Measurements from ENCODE around the gene ITGA11. TPM values are rescaled to one million over a fixed set of nuclear protein-coding genes. Genes with fewer than 3 reads are reported as not detected.

ITGA11 gene
- total and polyA plus RNA-seq, 2 of the 13 experiments (the other 11 are each of a cell fraction or from before 2014, with no cell fraction given), result not detected

DNA sequence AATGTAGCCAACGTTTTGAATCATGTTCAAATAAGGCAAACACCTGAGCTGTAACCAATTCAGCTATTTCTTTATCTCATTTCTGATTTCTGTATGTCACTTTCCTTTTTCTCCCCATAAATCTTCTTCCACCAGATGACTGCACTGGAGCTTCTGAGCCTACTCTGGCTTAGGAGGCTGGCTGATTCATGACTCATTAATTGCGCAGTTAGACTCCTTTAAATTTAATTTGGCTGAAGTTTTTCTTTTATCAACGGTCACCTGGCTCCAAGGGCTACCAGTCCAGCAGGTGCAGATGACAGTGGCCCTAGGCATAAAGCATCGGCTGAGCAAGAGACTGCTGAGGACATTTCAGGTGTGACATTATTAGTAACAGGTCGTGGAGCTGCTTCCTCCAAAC is 39.6 kb upstream of the ITGA11 start:
- no peak for ATAC-seq
- no peak for FAIRE-seq
- no peak overlapping the region for H3K4me3 ChIP-seq (replicated peaks in 1 of 3; ENCODE audit: insufficient read depth in 1 of 3, low read depth in 2 of 3, low read length in 3 of 3)
- CTCF ChIA-PET (ENCODE audit: low intra/inter-chr PET ratio, low total read pairs), result no interaction called here
- H3K27ac ChIP-seq (ENCODE audit: extremely low read length, insufficient read depth, low read length), result no peak overlapping the region
- H3K9me3 ChIP-seq (ENCODE audit: low read length), result no peaks in the 10 kb centered on the region
- intact Hi-C loops (cut with micrococcal nuclease; ENCODE audit: unreplicated experiment), result no loop called here
- no peak overlapping the region for H3K4me2 ChIP-seq (ENCODE audit: low read depth, low read length)
- BruUV-seq (replicated peaks), result no TSS peak
- H2AFZ ChIP-seq (ENCODE audit: low read length), result no peak overlapping the region
- H3K79me2 ChIP-seq (ENCODE audit: insufficient read depth, low read length), result no peaks in the 10 kb centered on the region
- no peaks in the 10 kb centered on the region for H3K4me1 ChIP-seq (ENCODE audit: insufficient read depth, low read length)
- no peaks in the 10 kb centered on the region for H4K20me1 ChIP-seq (ENCODE audit: insufficient read depth, low read length)
- peaks cover 0 to 30% of the 10 kb centered on the region in 2 experiments; a peak in 3 of 5 replicates for H3K27me3 ChIP-seq (ENCODE audit: control insufficient read depth in 1 of 2, insufficient read depth in 2 of 2, low read length in 2 of 2)
- H3K36me3 ChIP-seq (replicated peaks in 1 of 2; ENCODE audit: control insufficient read depth in 1 of 2, insufficient read depth in 2 of 2, low read length in 2 of 2), result no peaks in the 10 kb centered on the region
- POLR2A ChIA-PET, result no interaction called here
- WGBS (ENCODE audit: low lambda C conversion rate), result 6% methylated on average over 5 of the region's 5 CpGs
- no peak overlapping the region for H3K9ac ChIP-seq (ENCODE audit: insufficient read depth, low read depth, low read length)
- DNase-seq (ENCODE audit: low spot score), result no peak
- in situ Hi-C loops (cut with HindIII; ENCODE audit: extremely low pct_ligation_motif_present, low pct_unique_long_range_greater_than_20kb), result no loop called here
- TF ChIP-seq MTA1 (CRISPR knock-in tag; IDR thresholded peaks at IDR 0.05; ENCODE audit: borderline replicate concordance), result no peak
- TF ChIP-seq ZNF616 (CRISPR knock-in tag; IDR thresholded peaks at IDR 0.05; ENCODE audit: low read depth), result no peak
- TF ChIP-seq MEIS2 (CRISPR knock-in tag; IDR thresholded peaks at IDR 0.05), result no peak
- no peak for TF ChIP-seq ZMYM4 (CRISPR knock-in tag; IDR thresholded peaks at IDR 0.05)
- TF ChIP-seq, protein P1, sequence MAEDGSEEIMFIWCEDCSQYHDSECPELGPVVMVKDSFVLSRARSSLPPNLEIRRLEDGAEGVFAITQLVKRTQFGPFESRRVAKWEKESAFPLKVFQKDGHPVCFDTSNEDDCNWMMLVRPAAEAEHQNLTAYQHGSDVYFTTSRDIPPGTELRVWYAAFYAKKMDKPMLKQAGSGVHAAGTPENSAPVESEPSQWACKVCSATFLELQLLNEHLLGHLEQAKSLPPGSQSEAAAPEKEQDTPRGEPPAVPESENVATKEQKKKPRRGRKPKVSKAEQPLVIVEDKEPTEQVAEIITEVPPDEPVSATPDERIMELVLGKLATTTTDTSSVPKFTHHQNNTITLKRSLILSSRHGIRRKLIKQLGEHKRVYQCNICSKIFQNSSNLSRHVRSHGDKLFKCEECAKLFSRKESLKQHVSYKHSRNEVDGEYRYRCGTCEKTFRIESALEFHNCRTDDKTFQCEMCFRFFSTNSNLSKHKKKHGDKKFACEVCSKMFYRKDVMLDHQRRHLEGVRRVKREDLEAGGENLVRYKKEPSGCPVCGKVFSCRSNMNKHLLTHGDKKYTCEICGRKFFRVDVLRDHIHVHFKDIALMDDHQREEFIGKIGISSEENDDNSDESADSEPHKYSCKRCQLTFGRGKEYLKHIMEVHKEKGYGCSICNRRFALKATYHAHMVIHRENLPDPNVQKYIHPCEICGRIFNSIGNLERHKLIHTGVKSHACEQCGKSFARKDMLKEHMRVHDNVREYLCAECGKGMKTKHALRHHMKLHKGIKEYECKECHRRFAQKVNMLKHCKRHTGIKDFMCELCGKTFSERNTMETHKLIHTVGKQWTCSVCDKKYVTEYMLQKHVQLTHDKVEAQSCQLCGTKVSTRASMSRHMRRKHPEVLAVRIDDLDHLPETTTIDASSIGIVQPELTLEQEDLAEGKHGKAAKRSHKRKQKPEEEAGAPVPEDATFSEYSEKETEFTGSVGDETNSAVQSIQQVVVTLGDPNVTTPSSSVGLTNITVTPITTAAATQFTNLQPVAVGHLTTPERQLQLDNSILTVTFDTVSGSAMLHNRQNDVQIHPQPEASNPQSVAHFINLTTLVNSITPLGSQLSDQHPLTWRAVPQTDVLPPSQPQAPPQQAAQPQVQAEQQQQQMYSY (CRISPR knock-in tag; IDR thresholded peaks at IDR 0.05), result no peak
- TF ChIP-seq ZC3H4 (CRISPR knock-in tag; IDR thresholded peaks at IDR 0.05; ENCODE audit: borderline replicate concordance), result no peak
- TF ChIP-seq BRF2 (CRISPR knock-in tag; IDR thresholded peaks at IDR 0.05), result no peak
- TF ChIP-seq ZNF572 (CRISPR knock-in tag; IDR thresholded peaks at IDR 0.05), result no peak
- TF ChIP-seq HNRNPL (IDR thresholded peaks at IDR 0.05; ENCODE audit: low read depth, low read length), result no peak
- TF ChIP-seq TSC22D2 (CRISPR knock-in tag; IDR thresholded peaks at IDR 0.05; ENCODE audit: borderline replicate concordance), result no peak
- no peak for TF ChIP-seq ZBTB40 (IDR thresholded peaks at IDR 0.05)
- TF ChIP-seq ZBTB40 (CRISPR knock-in tag; IDR thresholded peaks at IDR 0.05), result no peak
